Fibroblast of the aortic adventitia (primary cell): ENCODE results near the gene SF3A2. TPM values are rescaled to one million over a fixed set of nuclear protein-coding genes. Genes with fewer than 3 reads are reported as not detected.

Experiments used
- DNase-seq: peaks from one replicate; pipeline ENCODE4 v3.0.0-alpha.2; 2010; ENCODE audit warnings: low read depth
- H3K4me3 ChIP-seq: 2 replicates; pipeline ENCODE4 v1.5.1; 2011; ENCODE audit warnings: low read depth, mild to moderate bottlenecking, control low read depth, low read length, moderate library complexity
- CTCF ChIP-seq: IDR thresholded peaks from 2 replicates; pipeline ENCODE4 v1.5.1; 2011; ENCODE audit warnings: mild to moderate bottlenecking, low read length, control low read depth, inconsistent platforms; ENCODE audit not compliant: insufficient read depth
- total RNA-seq: library from RNA; depleted of rRNA; stranded (reverse); fragments of >200 nt; gene quantifications from 2 replicates; pipeline ENCODE4 v1.2.3, GENCODE V29; 2012; ENCODE audit warnings: low replicate concordance

The SF3A2 gene
- total RNA-seq, 1 donor: 29.6 TPM

GRCh38 chr19:2282062-2282861 is 45.6 kb downstream of the SF3A2 start, which contains the start of gene PEAK3:
Gene PEAK3 (minus strand): TSS chr19:2282175. CDS start chr19:2280931, 1,244 bp downstream.
- no peak for TF ChIP-seq CTCF
- no peak for DNase-seq
- H3K4me3 ChIP-seq: peak within 1 kb of the TSS; percentile 17

GRCh38 chr19:2282862-2283237 is 46.2 kb downstream of the SF3A2 start:
- no peak overlapping the region for H3K4me3 ChIP-seq
- DNase-seq: no peak
- no peak for TF ChIP-seq CTCF

- DNase-seq: no peak
- TF ChIP-seq CTCF: no peak
- no peak overlapping the region for H3K4me3 ChIP-seq
These were observed 47.3 kb downstream of the SF3A2 start for GRCh38 chr19:2283835-2284507.

- H3K4me3 ChIP-seq: no peak overlapping the region
- no peak for TF ChIP-seq CTCF
- DNase-seq: no peak
These were observed 49.9 kb downstream of the SF3A2 start for GRCh38 chr19:2286402-2287140.

- TF ChIP-seq CTCF: no peak
- DNase-seq: no peak
- H3K4me3 ChIP-seq: no peak overlapping the region
These were observed 51.1 kb downstream of the SF3A2 start for GRCh38 chr19:2287585-2288337.

GRCh38 chr19:2288338-2288817 is 51.8 kb downstream of the SF3A2 start:
- no peak overlapping the region for H3K4me3 ChIP-seq
- no peak for DNase-seq
- no peak for TF ChIP-seq CTCF
